ENCODE data around the gene XRCC4. TPM values are rescaled to one million over a fixed set of nuclear protein-coding genes. Genes with fewer than 3 reads are reported as not detected.

XRCC4 gene
- total and polyA plus RNA-seq, 9 of the 15 experiments (the other 6 are each of a cell fraction or from before 2014, with no cell fraction given) = 13.6 to 61.6 (median 22.4) TPM

GRCh38 chr5:83156001-83156400 lies 78.7 kb downstream of the XRCC4 start:
- no peak for ATAC-seq
- WGBS (ENCODE audit: insufficient coverage, low coverage, missing lambda C conversion rate) = 54% methylated on average over 2 of the region's 2 CpGs
- Histone ChIP-seq H3K4me1 (replicated peaks in 1 of 2; ENCODE audit: control insufficient read depth in 2 of 2, insufficient read depth in 2 of 2, low read length in 2 of 2) (no peaks in the 10 kb centered on the region), H3K27ac (ENCODE audit: extremely low read depth, low read depth, low read length) (no peak overlapping the region), H3K79me2 (ENCODE audit: control insufficient read depth, insufficient read depth, low read length) (no peaks in the 10 kb centered on the region), H3K9me3 (replicated peaks; ENCODE audit: control insufficient read depth, insufficient read depth, low read depth, low read length) (no peaks in the 10 kb centered on the region; the same call in 1 of the 2 replicates), H3K9ac (ENCODE audit: insufficient read depth in 1 of 2, low read depth in 2 of 2, low read length in 2 of 2) (no peak overlapping the region), H4K20me1 (replicated peaks; ENCODE audit: control insufficient read depth, insufficient read depth, low read length) (no peaks in the 10 kb centered on the region), H3K27me3 (ENCODE audit: control insufficient read depth in 2 of 2, insufficient read depth in 2 of 2, low read length in 2 of 2) (no peaks in the 10 kb centered on the region), H3K36me3 (ENCODE audit: control insufficient read depth, insufficient read depth, low read length) (no peaks in the 10 kb centered on the region), H3K4me3 (no peak overlapping the region), H2AFZ (ENCODE audit: low read depth, low read length) (no peak overlapping the region), H3K9me1 (ENCODE audit: control insufficient read depth, insufficient read depth, low read length) (no peaks in the 10 kb centered on the region), H3K4me2 (ENCODE audit: insufficient read depth, low read length) (no peak overlapping the region)
- in situ Hi-C loops (cut with MboI) (no loop called here), intact Hi-C loops (cut with micrococcal nuclease) (no loop called here)
- DNase-seq (ENCODE audit: extremely low read depth in 1 of 4, low spot score in 3 of 4) = no peak
- FAIRE-seq = no peak
- ChIA-PET CTCF (ENCODE audit: low intra/inter-chr PET ratio) (no interaction called here), POLR2A (no interaction called here)
- BruUV-seq (replicated peaks) = no TSS peak
- TF ChIP-seq SUPT5H (IDR thresholded peaks at IDR 0.05) (no peak), RBFOX2 (IDR thresholded peaks at IDR 0.05; ENCODE audit: low read depth, low read length) (no peak), NFE2L1 (tag; IDR thresholded peaks at IDR 0.05; ENCODE audit: borderline replicate concordance, low read depth) (no peak), ZNF395 (CRISPR knock-in tag; IDR thresholded peaks at IDR 0.05) (no peak), NCOA6 (IDR thresholded peaks at IDR 0.05) (no peak), ZNF511 (CRISPR knock-in tag; IDR thresholded peaks at IDR 0.05) (no peak), KLF16 (IDR thresholded peaks at IDR 0.05) (no peak), KDM1A (IDR thresholded peaks at IDR 0.05) (no peak), RBM39 (optimal IDR thresholded peaks at IDR 0.05; ENCODE audit: low read depth, low read length) (no peak), TSHZ1 (CRISPR knock-in tag; IDR thresholded peaks at IDR 0.05) (no peak), ZNF133 (CRISPR knock-in tag; IDR thresholded peaks at IDR 0.05) (no peak), ELF2 (CRISPR knock-in tag; IDR thresholded peaks at IDR 0.05) (no peak), HDAC6 (IDR thresholded peaks at IDR 0.05; ENCODE audit: low read depth, low read length) (no peak), SMAD1 (IDR thresholded peaks at IDR 0.05; ENCODE audit: low read depth, low read length, partially characterized antibody) (no peak)
- TF ChIP-seq, protein P1, sequence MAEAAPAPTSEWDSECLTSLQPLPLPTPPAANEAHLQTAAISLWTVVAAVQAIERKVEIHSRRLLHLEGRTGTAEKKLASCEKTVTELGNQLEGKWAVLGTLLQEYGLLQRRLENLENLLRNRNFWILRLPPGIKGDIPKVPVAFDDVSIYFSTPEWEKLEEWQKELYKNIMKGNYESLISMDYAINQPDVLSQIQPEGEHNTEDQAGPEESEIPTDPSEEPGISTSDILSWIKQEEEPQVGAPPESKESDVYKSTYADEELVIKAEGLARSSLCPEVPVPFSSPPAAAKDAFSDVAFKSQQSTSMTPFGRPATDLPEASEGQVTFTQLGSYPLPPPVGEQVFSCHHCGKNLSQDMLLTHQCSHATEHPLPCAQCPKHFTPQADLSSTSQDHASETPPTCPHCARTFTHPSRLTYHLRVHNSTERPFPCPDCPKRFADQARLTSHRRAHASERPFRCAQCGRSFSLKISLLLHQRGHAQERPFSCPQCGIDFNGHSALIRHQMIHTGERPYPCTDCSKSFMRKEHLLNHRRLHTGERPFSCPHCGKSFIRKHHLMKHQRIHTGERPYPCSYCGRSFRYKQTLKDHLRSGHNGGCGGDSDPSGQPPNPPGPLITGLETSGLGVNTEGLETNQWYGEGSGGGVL (CRISPR knock-in tag; IDR thresholded peaks at IDR 0.05) = no peak
- TF ChIP-seq, protein P2, sequence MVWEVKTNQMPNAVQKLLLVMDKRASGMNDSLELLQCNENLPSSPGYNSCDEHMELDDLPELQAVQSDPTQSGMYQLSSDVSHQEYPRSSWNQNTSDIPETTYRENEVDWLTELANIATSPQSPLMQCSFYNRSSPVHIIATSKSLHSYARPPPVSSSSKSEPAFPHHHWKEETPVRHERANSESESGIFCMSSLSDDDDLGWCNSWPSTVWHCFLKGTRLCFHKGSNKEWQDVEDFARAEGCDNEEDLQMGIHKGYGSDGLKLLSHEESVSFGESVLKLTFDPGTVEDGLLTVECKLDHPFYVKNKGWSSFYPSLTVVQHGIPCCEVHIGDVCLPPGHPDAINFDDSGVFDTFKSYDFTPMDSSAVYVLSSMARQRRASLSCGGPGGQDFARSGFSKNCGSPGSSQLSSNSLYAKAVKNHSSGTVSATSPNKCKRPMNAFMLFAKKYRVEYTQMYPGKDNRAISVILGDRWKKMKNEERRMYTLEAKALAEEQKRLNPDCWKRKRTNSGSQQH (CRISPR knock-in tag; IDR thresholded peaks at IDR 0.05) = no peak
